SK-N-SH treated with all-trans-retinoic acid at 6 μM for 48 hours (cell line): ENCODE data around the gene PLCB3.
"Not testable (repeated sequence)": the region's sequence is repeated elsewhere in the genome, so short reads cannot be mapped to it uniquely, and the experiment has no call there.

Experiments
- ATAC-seq: fragments of 200-7000 bp; cut with Tn5 transposase; 3 replicates; pipeline ENCODE4 v1.9.1; 2020; ENCODE audit warnings: mild to moderate bottlenecking, moderate library complexity
- ARNTL ChIP-seq: fragments of 450-650 bp; formaldehyde crosslinking; IDR thresholded peaks from 2 replicates; pipeline ENCODE4 v1.5.0; 2020; ENCODE audit warnings: low read depth, mild to moderate bottlenecking, moderate library complexity, borderline replicate concordance
- BACH2 ChIP-seq: fragments of 250-450 bp; sonication (Bioruptor Pico); IDR thresholded peaks from 2 replicates; pipeline ENCODE4 v1.9.0; 2021; ENCODE audit warnings: mild to moderate bottlenecking, borderline replicate concordance
- CSDC2 ChIP-seq: fragments of 250-450 bp; sonication (Bioruptor Pico); IDR thresholded peaks from 2 replicates; pipeline ENCODE4 v1.5.0; 2020; ENCODE audit warnings: mild to moderate bottlenecking, moderate library complexity
- ESRRG ChIP-seq: fragments of 250-450 bp; sonication (Bioruptor Pico); IDR thresholded peaks from 2 replicates; pipeline ENCODE4 v1.6.1; 2021; ENCODE audit warnings: mild to moderate bottlenecking
- GLIS3 ChIP-seq: fragments of 250-450 bp; sonication (Bioruptor Pico); IDR thresholded peaks from 2 replicates; pipeline ENCODE4 v1.5.0; 2020; ENCODE audit warnings: mild to moderate bottlenecking, moderate library complexity
- ISL1 ChIP-seq: fragments of 250-450 bp; sonication (Bioruptor Pico); IDR thresholded peaks from 2 replicates; pipeline ENCODE4 v2.1.2; 2022; ENCODE audit warnings: mild to moderate bottlenecking, moderate library complexity
- OSR1 ChIP-seq: fragments of 250-450 bp; sonication (Bioruptor Pico); IDR thresholded peaks from 2 replicates; pipeline ENCODE4 v1.8.0; 2022; ENCODE audit warnings: moderate library complexity, mild to moderate bottlenecking, inconsistent platforms
- PPARA ChIP-seq: fragments of 250-450 bp; sonication (Bioruptor Pico); IDR thresholded peaks from 2 replicates; pipeline ENCODE4 v1.5.0; 2020; ENCODE audit warnings: mild to moderate bottlenecking, borderline replicate concordance
- RARB ChIP-seq: fragments of 250-450 bp; sonication (Bioruptor Pico); IDR thresholded peaks from 2 replicates; pipeline ENCODE4 v1.8.0; 2021; ENCODE audit warnings: mild to moderate bottlenecking, moderate library complexity
- SNAI2 ChIP-seq: fragments of 250-450 bp; sonication (Bioruptor Pico); IDR thresholded peaks from 2 replicates; pipeline ENCODE4 v1.5.0; 2020; ENCODE audit warnings: mild to moderate bottlenecking, moderate library complexity
- TCF4 ChIP-seq: fragments of 250-450 bp; sonication (Bioruptor Pico); IDR thresholded peaks from 2 replicates; pipeline ENCODE4 v1.8.0; 2021; ENCODE audit warnings: mild to moderate bottlenecking, moderate library complexity, borderline replicate concordance
- ZC3H10 ChIP-seq: fragments of 250-450 bp; sonication (Bioruptor Pico); IDR thresholded peaks from 2 replicates; pipeline ENCODE4 v1.5.1; 2021; ENCODE audit warnings: mild to moderate bottlenecking, moderate library complexity
- ZFP3 ChIP-seq: fragments of 250-450 bp; sonication (Bioruptor Pico); IDR thresholded peaks from 2 replicates; pipeline ENCODE4 v1.5.0; 2020; ENCODE audit warnings: mild to moderate bottlenecking, moderate library complexity
- ZFP30 ChIP-seq: fragments of 450-650 bp; formaldehyde crosslinking; IDR thresholded peaks from 2 replicates; pipeline ENCODE4 v1.5.0; 2022; ENCODE audit warnings: mild to moderate bottlenecking, moderate library complexity
- ZNF565 ChIP-seq: fragments of 450-650 bp; formaldehyde crosslinking; conservative IDR thresholded peaks from 2 replicates; pipeline ENCODE4 v1.5.0; 2020; ENCODE audit warnings: low read depth, mild to moderate bottlenecking, moderate library complexity
- ZNF70 ChIP-seq: fragments of 450-650 bp; formaldehyde crosslinking; IDR thresholded peaks from 2 replicates; pipeline ENCODE4 v1.5.0; 2020; ENCODE audit warnings: mild to moderate bottlenecking, moderate library complexity
- TF ChIP-seq, protein P1 (sequence below): fragments of 250-450 bp; sonication (Bioruptor Pico); IDR thresholded peaks from 2 replicates; pipeline ENCODE4 v1.8.0; 2021; ENCODE audit warnings: low read depth, mild to moderate bottlenecking, moderate library complexity, borderline replicate concordance
- TF ChIP-seq, protein P2 (sequence below): fragments of 250-450 bp; sonication (Bioruptor Pico); IDR thresholded peaks from 2 replicates; pipeline ENCODE4 v1.8.0; 2020; ENCODE audit warnings: mild to moderate bottlenecking, moderate library complexity, borderline replicate concordance
- TF ChIP-seq, protein P3 (sequence below): fragments of 250-450 bp; sonication (Bioruptor Pico); IDR thresholded peaks from 2 replicates; pipeline ENCODE4 v1.5.1; 2020; ENCODE audit warnings: low read depth, mild to moderate bottlenecking, moderate library complexity
- TF ChIP-seq, protein P4 (sequence below): fragments of 250-450 bp; sonication (Bioruptor Pico); IDR thresholded peaks from 2 replicates; pipeline ENCODE4 v1.5.1; 2021; ENCODE audit warnings: mild to moderate bottlenecking, moderate library complexity

The PLCB3 gene

DNA sequence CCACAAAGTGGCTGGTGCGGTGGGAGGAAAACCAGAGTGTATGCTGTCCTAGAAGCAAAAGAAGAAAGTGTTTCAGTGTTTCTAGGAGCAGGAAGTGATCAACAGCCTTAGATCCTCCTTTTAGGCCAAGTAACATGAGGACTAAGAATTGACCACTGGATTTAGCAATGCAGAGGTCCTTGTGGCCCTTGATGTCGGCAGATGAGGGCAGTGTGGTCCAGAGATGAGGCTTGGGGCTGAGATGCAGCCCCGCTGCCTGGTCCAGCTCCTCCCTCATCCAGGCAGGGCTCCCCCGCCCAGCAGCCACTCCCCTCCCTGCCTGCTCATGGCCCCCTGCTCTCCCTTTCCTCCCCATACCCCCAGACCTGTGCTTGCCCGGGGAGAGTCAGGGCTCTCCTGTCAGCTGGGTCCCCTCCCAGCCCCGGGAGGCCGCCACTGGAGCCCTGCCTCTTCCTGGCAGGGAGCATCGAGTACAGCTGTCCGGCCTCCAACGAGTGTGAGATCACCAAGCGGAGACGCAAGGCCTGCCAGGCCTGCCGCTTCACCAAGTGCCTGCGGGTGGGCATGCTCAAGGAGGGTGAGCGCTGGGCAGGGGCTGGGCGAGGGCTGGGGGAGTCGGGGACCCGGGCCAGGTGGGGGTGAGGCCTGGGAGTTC, 62.3 kb downstream of the PLCB3 start:
- no peak for ATAC-seq
- TF ChIP-seq BACH2 (CRISPR knock-in tag) = no peak
- no peak for TF ChIP-seq ZNF565
- TF ChIP-seq PPARA (CRISPR knock-in tag) = no peak
- TF ChIP-seq ZC3H10 (CRISPR knock-in tag) = no peak
- TF ChIP-seq ZFP3 = no peak
- no peak for TF ChIP-seq SNAI2 (CRISPR knock-in tag)
- TF ChIP-seq OSR1 (CRISPR knock-in tag) = no peak
- TF ChIP-seq CSDC2 (CRISPR knock-in tag) = no peak

DNA sequence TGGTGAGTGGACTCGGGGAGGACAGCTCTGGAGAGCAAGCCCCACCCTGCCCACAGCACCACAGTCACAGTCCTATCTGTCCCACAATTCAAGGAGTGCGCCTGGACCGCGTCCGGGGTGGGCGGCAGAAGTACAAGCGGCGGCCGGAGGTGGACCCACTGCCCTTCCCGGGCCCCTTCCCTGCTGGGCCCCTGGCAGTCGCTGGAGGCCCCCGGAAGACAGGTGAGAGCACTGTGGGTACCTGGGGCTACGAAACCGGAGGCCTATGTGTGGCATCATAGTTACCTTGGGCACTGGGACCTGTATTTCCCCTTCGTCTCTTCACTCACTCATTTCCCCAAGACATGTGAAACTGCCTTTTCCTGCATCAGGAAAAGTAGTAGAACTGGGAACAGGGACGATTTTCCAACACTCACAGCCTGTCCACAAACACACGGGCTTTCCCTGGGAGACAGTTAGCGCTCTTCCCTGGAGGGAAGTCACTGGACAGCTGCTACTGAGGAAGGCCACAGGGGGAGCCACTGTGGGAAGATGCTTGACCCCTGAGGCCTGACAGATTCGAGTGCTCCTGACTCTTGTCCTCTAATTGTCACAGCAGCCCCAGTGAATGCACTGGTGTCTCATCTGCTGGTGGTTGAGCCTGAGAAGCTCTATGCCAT, 62.9 kb downstream of the PLCB3 start:
- TF ChIP-seq, protein P1, sequence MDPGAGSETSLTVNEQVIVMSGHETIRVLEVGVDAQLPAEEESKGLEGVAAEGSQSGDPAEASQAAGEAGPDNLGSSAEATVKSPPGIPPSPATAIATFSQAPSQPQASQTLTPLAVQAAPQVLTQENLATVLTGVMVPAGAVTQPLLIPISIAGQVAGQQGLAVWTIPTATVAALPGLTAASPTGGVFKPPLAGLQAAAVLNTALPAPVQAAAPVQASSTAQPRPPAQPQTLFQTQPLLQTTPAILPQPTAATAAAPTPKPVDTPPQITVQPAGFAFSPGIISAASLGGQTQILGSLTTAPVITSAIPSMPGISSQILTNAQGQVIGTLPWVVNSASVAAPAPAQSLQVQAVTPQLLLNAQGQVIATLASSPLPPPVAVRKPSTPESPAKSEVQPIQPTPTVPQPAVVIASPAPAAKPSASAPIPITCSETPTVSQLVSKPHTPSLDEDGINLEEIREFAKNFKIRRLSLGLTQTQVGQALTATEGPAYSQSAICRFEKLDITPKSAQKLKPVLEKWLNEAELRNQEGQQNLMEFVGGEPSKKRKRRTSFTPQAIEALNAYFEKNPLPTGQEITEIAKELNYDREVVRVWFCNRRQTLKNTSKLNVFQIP (CRISPR knock-in tag) = no peak
- TF ChIP-seq RARB = no peak
- ATAC-seq = no peak

DNA sequence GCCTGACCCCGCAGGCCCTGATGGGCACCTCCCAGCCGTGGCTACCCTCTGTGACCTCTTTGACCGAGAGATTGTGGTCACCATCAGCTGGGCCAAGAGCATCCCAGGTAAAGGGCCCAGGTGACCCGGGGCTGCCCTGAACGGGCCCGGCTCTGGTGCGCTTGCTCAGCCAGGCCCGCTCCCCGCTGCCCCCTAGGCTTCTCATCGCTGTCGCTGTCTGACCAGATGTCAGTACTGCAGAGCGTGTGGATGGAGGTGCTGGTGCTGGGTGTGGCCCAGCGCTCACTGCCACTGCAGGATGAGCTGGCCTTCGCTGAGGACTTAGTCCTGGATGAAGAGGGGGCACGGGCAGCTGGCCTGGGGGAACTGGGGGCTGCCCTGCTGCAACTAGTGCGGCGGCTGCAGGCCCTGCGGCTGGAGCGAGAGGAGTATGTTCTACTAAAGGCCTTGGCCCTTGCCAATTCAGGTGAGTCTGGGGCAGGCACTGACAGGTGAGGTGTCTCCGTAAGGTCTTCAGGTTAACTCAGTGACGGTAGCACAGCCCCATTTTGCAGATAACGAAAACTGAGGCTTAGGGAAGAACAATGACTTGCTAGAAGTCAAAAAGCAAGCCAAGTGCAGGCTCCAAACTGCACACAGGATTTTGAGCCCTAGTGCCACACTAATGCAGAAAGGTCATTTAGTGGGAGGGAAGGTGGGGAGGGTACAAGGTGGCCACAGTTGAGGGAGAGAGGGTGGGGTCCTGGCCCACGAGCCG, 63.7 kb downstream of the PLCB3 start:
- no peak for TF ChIP-seq ISL1 (CRISPR knock-in tag)
- TF ChIP-seq, protein P2, sequence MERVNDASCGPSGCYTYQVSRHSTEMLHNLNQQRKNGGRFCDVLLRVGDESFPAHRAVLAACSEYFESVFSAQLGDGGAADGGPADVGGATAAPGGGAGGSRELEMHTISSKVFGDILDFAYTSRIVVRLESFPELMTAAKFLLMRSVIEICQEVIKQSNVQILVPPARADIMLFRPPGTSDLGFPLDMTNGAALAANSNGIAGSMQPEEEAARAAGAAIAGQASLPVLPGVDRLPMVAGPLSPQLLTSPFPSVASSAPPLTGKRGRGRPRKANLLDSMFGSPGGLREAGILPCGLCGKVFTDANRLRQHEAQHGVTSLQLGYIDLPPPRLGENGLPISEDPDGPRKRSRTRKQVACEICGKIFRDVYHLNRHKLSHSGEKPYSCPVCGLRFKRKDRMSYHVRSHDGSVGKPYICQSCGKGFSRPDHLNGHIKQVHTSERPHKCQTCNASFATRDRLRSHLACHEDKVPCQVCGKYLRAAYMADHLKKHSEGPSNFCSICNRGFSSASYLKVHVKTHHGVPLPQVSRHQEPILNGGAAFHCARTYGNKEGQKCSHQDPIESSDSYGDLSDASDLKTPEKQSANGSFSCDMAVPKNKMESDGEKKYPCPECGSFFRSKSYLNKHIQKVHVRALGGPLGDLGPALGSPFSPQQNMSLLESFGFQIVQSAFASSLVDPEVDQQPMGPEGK (CRISPR knock-in tag) = no peak
- no peak for TF ChIP-seq TCF4 (CRISPR knock-in tag)
- TF ChIP-seq PPARA (CRISPR knock-in tag) = no peak
- TF ChIP-seq, protein P3, sequence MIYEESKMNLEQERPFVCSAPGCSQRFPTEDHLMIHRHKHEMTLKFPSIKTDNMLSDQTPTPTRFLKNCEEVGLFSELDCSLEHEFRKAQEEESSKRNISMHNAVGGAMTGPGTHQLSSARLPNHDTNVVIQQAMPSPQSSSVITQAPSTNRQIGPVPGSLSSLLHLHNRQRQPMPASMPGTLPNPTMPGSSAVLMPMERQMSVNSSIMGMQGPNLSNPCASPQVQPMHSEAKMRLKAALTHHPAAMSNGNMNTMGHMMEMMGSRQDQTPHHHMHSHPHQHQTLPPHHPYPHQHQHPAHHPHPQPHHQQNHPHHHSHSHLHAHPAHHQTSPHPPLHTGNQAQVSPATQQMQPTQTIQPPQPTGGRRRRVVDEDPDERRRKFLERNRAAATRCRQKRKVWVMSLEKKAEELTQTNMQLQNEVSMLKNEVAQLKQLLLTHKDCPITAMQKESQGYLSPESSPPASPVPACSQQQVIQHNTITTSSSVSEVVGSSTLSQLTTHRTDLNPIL (CRISPR knock-in tag) = no peak
- TF ChIP-seq, protein P4, sequence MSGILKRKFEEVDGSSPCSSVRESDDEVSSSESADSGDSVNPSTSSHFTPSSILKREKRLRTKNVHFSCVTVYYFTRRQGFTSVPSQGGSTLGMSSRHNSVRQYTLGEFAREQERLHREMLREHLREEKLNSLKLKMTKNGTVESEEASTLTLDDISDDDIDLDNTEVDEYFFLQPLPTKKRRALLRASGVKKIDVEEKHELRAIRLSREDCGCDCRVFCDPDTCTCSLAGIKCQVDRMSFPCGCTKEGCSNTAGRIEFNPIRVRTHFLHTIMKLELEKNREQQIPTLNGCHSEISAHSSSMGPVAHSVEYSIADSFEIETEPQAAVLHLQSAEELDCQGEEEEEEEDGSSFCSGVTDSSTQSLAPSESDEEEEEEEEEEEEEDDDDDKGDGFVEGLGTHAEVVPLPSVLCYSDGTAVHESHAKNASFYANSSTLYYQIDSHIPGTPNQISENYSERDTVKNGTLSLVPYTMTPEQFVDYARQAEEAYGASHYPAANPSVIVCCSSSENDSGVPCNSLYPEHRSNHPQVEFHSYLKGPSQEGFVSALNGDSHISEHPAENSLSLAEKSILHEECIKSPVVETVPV = no peak
- no peak for TF ChIP-seq ZFP30 (CRISPR knock-in tag)
- TF ChIP-seq ARNTL = no peak
- TF ChIP-seq ZC3H10 (CRISPR knock-in tag) = no peak
- TF ChIP-seq, protein P1 (CRISPR knock-in tag) = no peak
- no peak for TF ChIP-seq ZNF565
- TF ChIP-seq ESRRG (CRISPR knock-in tag) = no peak
- no peak for TF ChIP-seq ZNF70
- TF ChIP-seq OSR1 (CRISPR knock-in tag) = no peak
- no peak for TF ChIP-seq GLIS3
- TF ChIP-seq BACH2 (CRISPR knock-in tag) = no peak
- no peak for ATAC-seq

DNA sequence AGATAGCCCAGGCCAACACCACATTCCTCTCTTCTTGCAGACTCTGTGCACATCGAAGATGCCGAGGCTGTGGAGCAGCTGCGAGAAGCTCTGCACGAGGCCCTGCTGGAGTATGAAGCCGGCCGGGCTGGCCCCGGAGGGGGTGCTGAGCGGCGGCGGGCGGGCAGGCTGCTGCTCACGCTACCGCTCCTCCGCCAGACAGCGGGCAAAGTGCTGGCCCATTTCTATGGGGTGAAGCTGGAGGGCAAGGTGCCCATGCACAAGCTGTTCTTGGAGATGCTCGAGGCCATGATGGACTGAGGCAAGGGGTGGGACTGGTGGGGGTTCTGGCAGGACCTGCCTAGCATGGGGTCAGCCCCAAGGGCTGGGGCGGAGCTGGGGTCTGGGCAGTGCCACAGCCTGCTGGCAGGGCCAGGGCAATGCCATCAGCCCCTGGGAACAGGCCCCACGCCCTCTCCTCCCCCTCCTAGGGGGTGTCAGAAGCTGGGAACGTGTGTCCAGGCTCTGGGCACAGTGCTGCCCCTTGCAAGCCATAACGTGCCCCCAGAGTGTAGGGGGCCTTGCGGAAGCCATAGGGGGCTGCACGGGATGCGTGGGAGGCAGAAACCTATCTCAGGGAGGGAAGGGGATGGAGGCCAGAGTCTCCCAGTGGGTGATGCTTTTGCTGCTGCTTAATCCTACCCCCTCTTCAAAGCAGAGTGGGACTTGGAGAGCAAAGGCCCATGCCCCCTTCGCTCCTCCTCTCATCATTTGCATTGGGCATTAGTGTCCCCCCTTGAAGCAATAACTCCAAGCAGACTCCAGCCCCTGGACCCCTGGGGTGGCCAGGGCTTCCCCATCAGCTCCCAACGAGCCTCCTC, 64.6 kb downstream of the PLCB3 start:
- not testable (repeated sequence) for ATAC-seq
